ENCODE data around the gene HSPBP1.

Gene HSPBP1

DNA sequence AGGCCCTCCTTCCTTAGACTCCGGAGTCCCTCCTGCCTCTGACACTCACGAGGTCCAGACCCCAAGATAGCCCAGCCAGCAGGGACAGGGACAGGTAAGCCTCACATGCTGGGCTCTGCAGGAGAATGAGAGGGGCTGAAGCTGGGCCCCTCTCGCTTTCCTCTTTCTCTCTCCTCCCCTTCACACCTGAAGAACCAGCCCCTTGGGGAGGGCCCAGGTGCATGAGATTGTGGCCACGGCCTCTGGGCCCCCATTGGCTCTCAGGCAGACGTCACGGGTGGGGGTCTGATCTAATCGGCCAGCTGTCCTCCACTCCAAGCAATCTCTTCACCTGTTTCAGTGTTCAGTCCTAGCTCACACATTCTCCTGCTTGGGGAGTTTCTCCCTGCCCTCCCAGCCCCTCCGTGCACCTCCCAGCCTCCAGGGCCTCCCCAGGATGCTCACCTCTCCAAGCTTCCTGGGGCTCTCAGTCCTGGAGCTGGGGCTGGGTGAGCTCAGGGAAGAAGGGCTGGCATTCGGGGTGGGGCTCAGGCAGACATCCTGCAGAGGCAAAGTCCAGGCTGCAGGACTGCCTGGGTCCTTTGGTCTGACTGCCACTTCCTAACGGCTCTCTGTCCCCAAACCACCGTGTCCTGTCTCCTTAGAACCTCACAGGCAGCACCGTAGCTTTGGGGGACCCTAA lies 42.4 kb upstream of the HSPBP1 start (continued):
- TF ChIP-seq BCL6B (tag by site-specific recombination; IDR thresholded peaks at IDR 0.05) (no peak), IKZF3 (tag by site-specific recombination; IDR thresholded peaks at IDR 0.05) (no peak), FEZF1 (tag by site-specific recombination; IDR thresholded peaks at IDR 0.05) (no peak), ZNF112 (tag by site-specific recombination; IDR thresholded peaks at IDR 0.05) (no peak), ZNF514 (tag by site-specific recombination; IDR thresholded peaks at IDR 0.05) (no peak), OVOL3 (tag by site-specific recombination; IDR thresholded peaks at IDR 0.05) (no peak), REST (tag by site-specific recombination; IDR thresholded peaks at IDR 0.05) (no peak), ZNF629 (tag by site-specific recombination; IDR thresholded peaks at IDR 0.05) (no peak)

DNA sequence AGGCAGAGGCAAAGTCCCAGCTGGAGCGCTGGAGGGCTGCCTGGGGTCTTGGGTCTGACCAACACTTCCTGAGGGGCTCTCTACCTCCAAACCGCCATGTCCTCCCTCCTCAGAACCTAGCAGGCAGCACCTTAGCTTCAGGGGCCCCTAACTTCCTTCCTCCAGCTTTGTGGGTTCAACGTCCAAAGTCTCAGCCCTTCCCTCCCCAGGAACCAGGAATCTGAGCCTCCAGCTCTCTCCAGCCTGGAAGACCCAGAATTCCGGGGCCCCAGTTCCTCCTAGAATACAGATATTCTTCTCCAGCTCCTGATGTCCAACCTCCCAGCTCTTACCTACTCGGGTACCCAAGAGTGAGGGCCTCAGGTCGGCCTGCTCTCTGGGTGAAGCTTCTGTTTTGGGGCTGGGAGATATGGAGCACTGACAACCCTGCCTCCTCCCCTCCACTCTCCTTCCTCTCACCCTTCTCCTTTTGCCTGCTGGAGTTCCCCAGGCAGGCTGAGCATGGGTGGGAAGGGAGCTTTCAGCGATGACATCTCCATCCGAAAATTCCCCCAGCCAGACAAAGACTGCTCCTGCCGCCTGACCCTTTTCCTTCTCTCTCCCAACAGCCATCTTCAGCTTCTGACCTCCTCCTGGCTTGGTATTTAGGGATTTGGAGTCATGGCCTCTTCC lies 41.7 kb upstream of the HSPBP1 start:
- Histone ChIP-seq H3K27ac (ENCODE audit: extremely low read depth, low read depth, low read length) (no peak overlapping the region), H3K9me3 (ENCODE audit: control insufficient read depth, insufficient read depth, low read depth, low read length) (no peaks in the 10 kb centered on the region), H3K36me3 (ENCODE audit: control insufficient read depth in 2 of 2, insufficient read depth in 1 of 2, low read length in 2 of 2) (no peaks in the 10 kb centered on the region), H3K4me3 (ENCODE audit: low read depth, low read length) (no peak overlapping the region), H3K4me1 (ENCODE audit: control insufficient read depth, insufficient read depth, low read length) (no peaks in the 10 kb centered on the region)
- POLR2A ChIA-PET = interaction anchor here (0.8 to 3.3 kb wide), 7 partner anchors 9 to 86 kb away, joined by 3 to 21 read pairs (median 4); partner anchors contain the start of genes KMT5C, PPP6R1 and UBE2S
- CTCF ChIA-PET = interaction anchor here (0.7 to 6.6 kb wide), 7 partner anchors 18 to 518 kb away, joined by 3 to 41 read pairs (median 3); partner anchors contain the start of gene KMT5C
- TF ChIP-seq ZNF398 (tag by site-specific recombination; IDR thresholded peaks at IDR 0.05) (no peak), ZNF664 (tag by site-specific recombination; IDR thresholded peaks at IDR 0.05) (no peak), ZNF2 (tag by site-specific recombination; IDR thresholded peaks at IDR 0.05) (no peak), KLF1 (tag by site-specific recombination; IDR thresholded peaks at IDR 0.05) (no peak), ZNF777 (tag by site-specific recombination; IDR thresholded peaks at IDR 0.05; ENCODE audit: borderline replicate concordance) (no peak), ZNF473 (tag by site-specific recombination; IDR thresholded peaks at IDR 0.05) (no peak), OSR2 (tag by site-specific recombination; IDR thresholded peaks at IDR 0.05) (no peak), ZNF645 (tag by site-specific recombination; IDR thresholded peaks at IDR 0.05) (no peak), ZNF335 (tag by site-specific recombination; conservative IDR thresholded peaks at IDR 0.05) (no peak), GLI2 (tag by site-specific recombination; IDR thresholded peaks at IDR 0.05; ENCODE audit: borderline replicate concordance, low read depth) (no peak), ZFHX2 (tag by site-specific recombination; conservative IDR thresholded peaks at IDR 0.05) (no peak), ZBTB8A (tag by site-specific recombination; IDR thresholded peaks at IDR 0.05) (no peak), PATZ1 (tag by site-specific recombination; IDR thresholded peaks at IDR 0.05) (no peak), ZNF830 (tag by site-specific recombination; IDR thresholded peaks at IDR 0.05; ENCODE audit: low read depth) (no peak), GLI4 (tag by site-specific recombination; IDR thresholded peaks at IDR 0.05) (no peak)
- TF ChIP-seq, protein P1, sequence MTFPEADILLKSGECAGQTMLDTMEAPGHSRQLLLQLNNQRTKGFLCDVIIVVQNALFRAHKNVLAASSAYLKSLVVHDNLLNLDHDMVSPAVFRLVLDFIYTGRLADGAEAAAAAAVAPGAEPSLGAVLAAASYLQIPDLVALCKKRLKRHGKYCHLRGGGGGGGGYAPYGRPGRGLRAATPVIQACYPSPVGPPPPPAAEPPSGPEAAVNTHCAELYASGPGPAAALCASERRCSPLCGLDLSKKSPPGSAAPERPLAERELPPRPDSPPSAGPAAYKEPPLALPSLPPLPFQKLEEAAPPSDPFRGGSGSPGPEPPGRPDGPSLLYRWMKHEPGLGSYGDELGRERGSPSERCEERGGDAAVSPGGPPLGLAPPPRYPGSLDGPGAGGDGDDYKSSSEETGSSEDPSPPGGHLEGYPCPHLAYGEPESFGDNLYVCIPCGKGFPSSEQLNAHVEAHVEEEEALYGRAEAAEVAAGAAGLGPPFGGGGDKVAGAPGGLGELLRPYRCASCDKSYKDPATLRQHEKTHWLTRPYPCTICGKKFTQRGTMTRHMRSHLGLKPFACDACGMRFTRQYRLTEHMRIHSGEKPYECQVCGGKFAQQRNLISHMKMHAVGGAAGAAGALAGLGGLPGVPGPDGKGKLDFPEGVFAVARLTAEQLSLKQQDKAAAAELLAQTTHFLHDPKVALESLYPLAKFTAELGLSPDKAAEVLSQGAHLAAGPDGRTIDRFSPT (tag by site-specific recombination; IDR thresholded peaks at IDR 0.05) = no peak

Data from HEK293 (cell line).